ENCODE results near the gene HPCAL1. TPM values are rescaled to one million over a fixed set of nuclear protein-coding genes. Genes with fewer than 3 reads are reported as not detected.
A peak's percentile ranks its signal among the peaks of the same experiment; 100 is the strongest.

HPCAL1 gene
- total and polyA plus RNA-seq, 4 donors, result 122 to 147 (median 136) TPM

GRCh38 chr2:10374362-10374943, 71.7 kb downstream of the HPCAL1 start:
- TF ChIP-seq CTCF (IDR thresholded peaks at IDR 0.05; ENCODE audit: control extremely low read depth, extremely low read depth), result no peak
- Histone ChIP-seq H3K9ac (ENCODE audit: insufficient read depth in 1 of 2, low read length in 2 of 2) (no peak overlapping the region), H3K36me3 (ENCODE audit: control insufficient read depth in 4 of 4, insufficient read depth in 4 of 4, low read length in 4 of 4) (peaks cover 0 to 2% (median 0%) of the 10 kb centered on the region in 4 donors), H3K4me1 (ENCODE audit: control insufficient read depth in 5 of 5, insufficient read depth in 5 of 5, low read length in 5 of 5) (peaks cover 0 to 33% (median 7%) of the 10 kb centered on the region in 5 donors), H3K4me3 (no peak overlapping the region), H3K27ac (ENCODE audit: low read depth in 1 of 2, low read length in 1 of 2) (peak overlapping the region in 1 of 2 donors; percentile 25), H3K27me3 (ENCODE audit: control insufficient read depth in 3 of 3, insufficient read depth in 3 of 3, low read length in 2 of 3) (no peaks in the 10 kb centered on the region), H3K9me3 (ENCODE audit: control insufficient read depth in 4 of 4, insufficient read depth in 3 of 4, low read length in 3 of 4) (no peaks in the 10 kb centered on the region)
- 93 to 95% methylated on average over 13 of the region's 13 CpGs for WGBS, 2 donors
- ATAC-seq (ENCODE audit: insufficient read depth, low FRiP score) (no peak), DNase-seq (no peak)

GRCh38 chr2:10375570-10376281, 73.0 kb downstream of the HPCAL1 start:
- Histone ChIP-seq H3K9ac (ENCODE audit: insufficient read depth in 1 of 2, low read length in 2 of 2) (no peak overlapping the region), H3K4me3 (no peak overlapping the region), H3K9me3 (ENCODE audit: control insufficient read depth in 4 of 4, insufficient read depth in 3 of 4, low read length in 3 of 4) (no peaks in the 10 kb centered on the region), H3K27ac (ENCODE audit: low read depth in 1 of 2, low read length in 1 of 2) (peak overlapping the region in 1 of 2 donors; percentile 8), H3K27me3 (ENCODE audit: control insufficient read depth in 3 of 3, insufficient read depth in 3 of 3, low read length in 2 of 3) (no peaks in the 10 kb centered on the region), H3K4me1 (ENCODE audit: control insufficient read depth in 5 of 5, insufficient read depth in 5 of 5, low read length in 5 of 5) (peaks cover 0 to 38% (median 20%) of the 10 kb centered on the region in 5 donors), H3K36me3 (ENCODE audit: control insufficient read depth in 4 of 4, insufficient read depth in 4 of 4, low read length in 4 of 4) (peaks cover 0 to 2% (median 0%) of the 10 kb centered on the region in 4 donors)
- ATAC-seq (ENCODE audit: insufficient read depth, low FRiP score) (no peak), DNase-seq (no peak)
- WGBS, 2 donors, result 46 to 63% methylated on average over 9 of the region's 9 CpGs
- no peak for TF ChIP-seq CTCF (IDR thresholded peaks at IDR 0.05; ENCODE audit: control extremely low read depth, extremely low read depth)

- H3K4me1 ChIP-seq (ENCODE audit: control insufficient read depth in 5 of 5, insufficient read depth in 5 of 5, low read length in 5 of 5), result peaks cover 0 to 41% (median 29%) of the 10 kb centered on the region in 5 donors
- H3K27ac ChIP-seq (ENCODE audit: low read depth in 1 of 2, low read length in 1 of 2), result no peak overlapping the region
- peaks cover 0 to 2% (median 0%) of the 10 kb centered on the region in 4 donors for H3K36me3 ChIP-seq (ENCODE audit: control insufficient read depth in 4 of 4, insufficient read depth in 4 of 4, low read length in 4 of 4)
- H3K9me3 ChIP-seq (ENCODE audit: control insufficient read depth in 4 of 4, insufficient read depth in 3 of 4, low read length in 3 of 4), result no peaks in the 10 kb centered on the region
- WGBS, 2 donors, result 88 to 96% methylated on average over 21 of the region's 21 CpGs
- H3K4me3 ChIP-seq, result no peak overlapping the region
- ATAC-seq (ENCODE audit: insufficient read depth, low FRiP score), result no peak
- no peak overlapping the region for H3K9ac ChIP-seq (ENCODE audit: insufficient read depth in 1 of 2, low read length in 2 of 2)
- no peak for TF ChIP-seq CTCF (IDR thresholded peaks at IDR 0.05; ENCODE audit: control extremely low read depth, extremely low read depth)
- no peak for DNase-seq
- no peaks in the 10 kb centered on the region for H3K27me3 ChIP-seq (ENCODE audit: control insufficient read depth in 3 of 3, insufficient read depth in 3 of 3, low read length in 2 of 3)
Observed at GRCh38 chr2:10377052-10377746, 74.5 kb downstream of the HPCAL1 start.
